HuH-7.5 (cell line): ENCODE results near the gene TGFB2.

ENCODE experiments used
- DNase-seq: peaks from one replicate; pipeline ENCODE4 v3.0.0; 2011; ENCODE audit warnings: low spot score

Gene TGFB2

GRCh38 chr1:218390618-218391017 is 45.5 kb downstream of the TGFB2 start:
- DNase-seq: no peak

- DNase-seq: no peak
Measured at GRCh38 chr1:218392780-218393179, 47.6 kb downstream of the TGFB2 start.

GRCh38 chr1:218394416-218394815 is 49.3 kb downstream of the TGFB2 start:
- DNase-seq: no peak

GRCh38 chr1:218394989-218395388 is 49.9 kb downstream of the TGFB2 start:
- DNase-seq: no peak

- no peak for DNase-seq
Measured at GRCh38 chr1:218395916-218396315, 50.8 kb downstream of the TGFB2 start.

- peak; percentile 53 for DNase-seq
Measured at GRCh38 chr1:218397752-218398339, 52.7 kb downstream of the TGFB2 start.

- no peak for DNase-seq
Measured at GRCh38 chr1:218400624-218401023, 55.5 kb downstream of the TGFB2 start.

GRCh38 chr1:218401441-218401997 is 56.4 kb downstream of the TGFB2 start:
- no peak for DNase-seq

GRCh38 chr1:218401998-218402785 is 57.1 kb downstream of the TGFB2 start:
- peak; percentile 33 for DNase-seq

- DNase-seq: no peak
Measured at GRCh38 chr1:218402786-218403120, 57.6 kb downstream of the TGFB2 start.

- DNase-seq: no peak
Measured at GRCh38 chr1:218403300-218403699, 58.2 kb downstream of the TGFB2 start.

GRCh38 chr1:218407630-218408029 is 62.5 kb downstream of the TGFB2 start:
- DNase-seq: no peak

GRCh38 chr1:218408135-218408534 is 63.0 kb downstream of the TGFB2 start:
- no peak for DNase-seq

- DNase-seq: no peak
Measured at GRCh38 chr1:218408942-218409341, 63.8 kb downstream of the TGFB2 start.

- no peak for DNase-seq
Measured at GRCh38 chr1:218409946-218410510, 64.9 kb downstream of the TGFB2 start.

- no peak for DNase-seq
Measured at GRCh38 chr1:218411101-218411500, 66.0 kb downstream of the TGFB2 start.

GRCh38 chr1:218412171-218412570 is 67.0 kb downstream of the TGFB2 start:
- no peak for DNase-seq

- DNase-seq: no peak
Measured at GRCh38 chr1:218413179-218413578, 68.0 kb downstream of the TGFB2 start.

GRCh38 chr1:218414060-218414728 is 69.1 kb downstream of the TGFB2 start:
- no peak for DNase-seq

GRCh38 chr1:218415726-218416125 is 70.6 kb downstream of the TGFB2 start:
- no peak for DNase-seq

- DNase-seq: no peak
Measured at GRCh38 chr1:218421531-218421930, 76.4 kb downstream of the TGFB2 start.

- no peak for DNase-seq
Measured at GRCh38 chr1:218424502-218424901, 79.4 kb downstream of the TGFB2 start.
